VCaP (cell line): ENCODE data around the gene NLGN4Y.

ENCODE experiments used
- H3K27ac ChIP-seq: fragments of 450-650 bp; 2 replicates; pipeline ENCODE4 v1.5.1; 2017
- TF ChIP-seq, protein P1 (sequence below): fragments of 450-650 bp; conservative IDR thresholded peaks from 2 replicates; pipeline ENCODE4 v1.5.1; 2017; ENCODE audit warnings: mild to moderate bottlenecking, moderate library complexity

Gene NLGN4Y

DNA sequence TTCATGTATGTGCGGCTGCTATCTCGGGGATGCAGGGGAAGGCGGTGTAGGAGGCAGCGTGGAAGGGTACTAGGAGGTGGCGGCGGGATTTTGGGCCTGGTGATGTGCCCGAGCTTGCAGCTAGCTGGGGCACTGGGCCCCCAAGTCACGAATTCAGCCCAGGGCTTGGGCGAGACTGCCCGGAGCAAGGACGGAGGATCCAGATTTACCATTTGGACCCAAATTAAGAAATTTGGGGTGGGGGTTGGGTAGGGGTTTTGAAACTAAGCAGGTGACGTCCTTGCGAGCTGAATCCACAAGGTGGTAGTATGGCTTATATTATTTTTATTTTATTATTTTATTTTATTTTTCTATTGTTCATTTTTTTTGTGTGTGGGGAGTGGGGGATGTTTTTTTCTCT, 986 bp downstream of the NLGN4Y start:
- H3K27ac ChIP-seq = peak overlapping the region; percentile 74
- TF ChIP-seq, protein P1, sequence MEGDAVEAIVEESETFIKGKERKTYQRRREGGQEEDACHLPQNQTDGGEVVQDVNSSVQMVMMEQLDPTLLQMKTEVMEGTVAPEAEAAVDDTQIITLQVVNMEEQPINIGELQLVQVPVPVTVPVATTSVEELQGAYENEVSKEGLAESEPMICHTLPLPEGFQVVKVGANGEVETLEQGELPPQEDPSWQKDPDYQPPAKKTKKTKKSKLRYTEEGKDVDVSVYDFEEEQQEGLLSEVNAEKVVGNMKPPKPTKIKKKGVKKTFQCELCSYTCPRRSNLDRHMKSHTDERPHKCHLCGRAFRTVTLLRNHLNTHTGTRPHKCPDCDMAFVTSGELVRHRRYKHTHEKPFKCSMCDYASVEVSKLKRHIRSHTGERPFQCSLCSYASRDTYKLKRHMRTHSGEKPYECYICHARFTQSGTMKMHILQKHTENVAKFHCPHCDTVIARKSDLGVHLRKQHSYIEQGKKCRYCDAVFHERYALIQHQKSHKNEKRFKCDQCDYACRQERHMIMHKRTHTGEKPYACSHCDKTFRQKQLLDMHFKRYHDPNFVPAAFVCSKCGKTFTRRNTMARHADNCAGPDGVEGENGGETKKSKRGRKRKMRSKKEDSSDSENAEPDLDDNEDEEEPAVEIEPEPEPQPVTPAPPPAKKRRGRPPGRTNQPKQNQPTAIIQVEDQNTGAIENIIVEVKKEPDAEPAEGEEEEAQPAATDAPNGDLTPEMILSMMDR = peak; percentile 50

DNA sequence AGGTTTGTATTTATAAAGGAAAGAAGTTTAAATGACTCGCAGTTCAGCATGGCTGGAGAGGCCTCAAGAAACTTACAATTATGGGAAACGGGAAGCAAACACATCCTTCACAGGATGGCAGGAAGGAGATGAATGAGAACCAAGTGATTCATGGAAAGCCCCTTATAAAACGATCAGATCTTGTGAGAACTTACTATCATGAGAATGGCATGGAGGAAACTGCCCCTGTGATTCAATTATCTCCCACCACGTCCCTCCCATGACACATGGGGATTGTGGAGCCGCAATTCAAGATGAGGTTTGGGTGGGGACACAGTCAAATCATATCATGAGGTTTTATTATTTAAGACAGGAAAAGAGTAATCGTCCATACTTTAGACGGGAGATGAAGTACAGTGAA, 4.0 kb downstream of the NLGN4Y start:
- TF ChIP-seq, protein P1 = no peak
- no peak overlapping the region for H3K27ac ChIP-seq

DNA sequence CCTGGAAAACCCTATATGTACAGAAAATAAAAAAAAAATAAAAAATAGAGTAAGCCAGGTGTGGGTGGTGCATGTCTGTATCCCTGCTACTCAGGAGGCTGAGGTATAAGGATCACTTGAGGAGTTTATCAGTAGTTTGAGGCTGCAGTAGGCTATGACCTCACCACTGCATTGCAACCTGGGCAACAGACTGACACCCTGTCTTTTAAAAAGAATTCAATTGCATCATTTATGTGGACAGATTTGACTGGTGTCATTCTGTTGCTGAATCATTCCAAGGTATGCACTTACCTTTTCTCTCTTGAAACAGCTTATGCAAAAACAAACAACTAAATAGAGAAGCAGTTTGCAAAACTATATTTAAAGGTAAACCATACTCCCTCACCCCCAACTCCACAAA, 12.4 kb downstream of the NLGN4Y start:
- TF ChIP-seq, protein P1 = no peak
- H3K27ac ChIP-seq = no peak overlapping the region

DNA sequence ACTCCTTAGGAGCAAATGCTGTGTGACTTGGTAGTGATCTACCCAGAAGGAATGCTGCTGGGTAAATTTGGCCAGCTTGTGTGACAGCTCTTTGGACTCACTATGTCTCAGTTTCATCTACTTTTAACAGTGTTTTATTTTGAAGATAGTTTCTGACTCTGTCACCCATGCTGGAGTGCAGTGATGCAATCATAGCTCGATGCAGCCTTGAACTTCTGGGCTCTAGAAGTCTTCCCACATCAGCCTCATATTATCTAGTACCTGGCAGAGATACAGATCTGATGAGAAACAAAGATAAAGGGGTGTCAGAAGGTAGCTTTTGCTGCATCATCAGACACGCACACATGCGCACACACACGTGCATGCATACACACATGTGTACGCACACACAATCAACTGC, 19.2 kb downstream of the NLGN4Y start:
- H3K27ac ChIP-seq = no peak overlapping the region
- TF ChIP-seq, protein P1 = no peak

DNA sequence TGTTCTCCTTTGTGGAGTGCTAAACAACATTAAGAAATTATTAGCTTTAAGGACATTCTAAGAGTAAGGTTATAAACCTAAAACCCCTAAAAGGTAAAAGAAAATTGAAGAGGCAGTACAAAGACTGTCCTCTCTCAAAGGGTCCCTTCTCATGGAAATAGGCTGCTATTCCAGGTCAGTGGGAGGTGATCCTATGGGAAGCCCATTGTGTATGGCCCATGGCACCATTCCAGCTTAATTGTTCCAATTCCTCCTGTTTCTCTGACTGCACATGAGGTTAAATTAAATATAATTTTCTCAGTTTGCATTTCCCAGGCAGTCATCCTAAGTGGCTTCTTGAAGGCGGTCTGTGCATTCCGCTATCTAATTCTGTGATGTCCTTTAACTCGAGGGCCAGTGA, 57.0 kb downstream of the NLGN4Y start:
- H3K27ac ChIP-seq = no peak overlapping the region
- TF ChIP-seq, protein P1 = no peak

DNA sequence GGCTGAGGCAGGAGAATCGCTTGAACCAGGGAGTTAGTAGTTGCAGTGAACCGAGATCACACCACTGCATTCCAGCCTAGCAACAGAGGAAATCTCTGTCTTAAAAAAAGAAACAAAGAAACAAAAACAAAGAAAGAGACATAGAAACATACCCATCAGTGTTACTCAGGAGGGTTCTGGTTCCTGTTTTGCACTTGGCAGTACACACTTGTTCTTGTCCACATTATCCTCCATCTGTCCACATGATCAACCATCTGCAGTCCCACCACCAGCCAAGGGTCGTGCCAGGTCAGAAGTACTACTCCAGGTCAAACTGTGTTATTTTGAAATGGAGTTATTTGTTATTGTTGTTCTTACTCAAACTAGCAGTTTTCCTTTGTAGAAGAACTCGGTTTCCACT, 62.4 kb downstream of the NLGN4Y start:
- TF ChIP-seq, protein P1 = no peak
- no peak overlapping the region for H3K27ac ChIP-seq

DNA sequence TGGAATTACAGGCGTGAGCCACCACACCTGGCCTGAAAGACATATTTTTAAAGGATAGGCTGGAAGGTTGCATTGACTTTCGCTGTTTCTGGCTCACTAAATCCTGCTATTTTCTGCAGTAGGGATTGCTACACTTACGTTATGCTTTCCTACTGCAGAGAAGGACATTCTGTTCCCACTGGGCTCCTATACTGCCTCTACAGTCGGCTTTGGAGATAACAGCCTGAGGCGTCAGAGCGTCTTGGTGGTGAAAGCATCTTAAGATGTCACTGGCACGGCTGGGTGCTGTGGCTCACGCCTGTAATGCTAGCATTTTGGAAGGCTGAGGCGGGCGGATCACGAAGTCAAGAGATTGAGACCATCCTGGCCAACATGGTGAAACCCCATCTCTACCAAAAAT, 77.0 kb downstream of the NLGN4Y start:
- TF ChIP-seq, protein P1 = no peak

DNA sequence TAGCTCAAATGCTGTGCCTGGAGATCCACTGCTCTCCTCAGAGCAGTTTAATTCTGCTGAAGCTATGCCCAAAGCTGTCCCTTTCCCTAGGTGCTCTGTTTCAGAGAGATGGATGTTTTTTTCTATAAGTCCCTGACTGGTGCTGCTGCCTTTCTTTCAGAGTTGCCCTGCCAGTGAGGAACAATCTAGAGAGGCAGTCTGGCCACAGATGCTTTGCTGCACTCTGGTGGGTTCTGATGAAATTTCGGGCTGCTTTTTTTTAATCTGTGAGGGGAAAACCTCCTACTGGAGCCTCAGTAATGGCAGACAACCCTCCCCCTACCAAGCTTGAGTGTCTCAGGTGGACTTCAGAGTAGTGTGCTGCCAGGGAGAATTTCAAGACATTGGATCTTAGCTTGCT, 93.3 kb downstream of the NLGN4Y start:
- H3K27ac ChIP-seq = no peak overlapping the region
- TF ChIP-seq, protein P1 = no peak

More for the DNA sequence above, 77.0 kb downstream of the NLGN4Y start:
- no peak overlapping the region for H3K27ac ChIP-seq
